ENCODE results near the gene PTPRZ1.

GRCh38 chr7:121891731-121892130, 18.8 kb downstream of the PTPRZ1 start:
- TF ChIP-seq, protein P1, sequence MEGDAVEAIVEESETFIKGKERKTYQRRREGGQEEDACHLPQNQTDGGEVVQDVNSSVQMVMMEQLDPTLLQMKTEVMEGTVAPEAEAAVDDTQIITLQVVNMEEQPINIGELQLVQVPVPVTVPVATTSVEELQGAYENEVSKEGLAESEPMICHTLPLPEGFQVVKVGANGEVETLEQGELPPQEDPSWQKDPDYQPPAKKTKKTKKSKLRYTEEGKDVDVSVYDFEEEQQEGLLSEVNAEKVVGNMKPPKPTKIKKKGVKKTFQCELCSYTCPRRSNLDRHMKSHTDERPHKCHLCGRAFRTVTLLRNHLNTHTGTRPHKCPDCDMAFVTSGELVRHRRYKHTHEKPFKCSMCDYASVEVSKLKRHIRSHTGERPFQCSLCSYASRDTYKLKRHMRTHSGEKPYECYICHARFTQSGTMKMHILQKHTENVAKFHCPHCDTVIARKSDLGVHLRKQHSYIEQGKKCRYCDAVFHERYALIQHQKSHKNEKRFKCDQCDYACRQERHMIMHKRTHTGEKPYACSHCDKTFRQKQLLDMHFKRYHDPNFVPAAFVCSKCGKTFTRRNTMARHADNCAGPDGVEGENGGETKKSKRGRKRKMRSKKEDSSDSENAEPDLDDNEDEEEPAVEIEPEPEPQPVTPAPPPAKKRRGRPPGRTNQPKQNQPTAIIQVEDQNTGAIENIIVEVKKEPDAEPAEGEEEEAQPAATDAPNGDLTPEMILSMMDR (conservative IDR thresholded peaks at IDR 0.05; ENCODE audit: low read depth, low read length) = no peak
- no peak for TF ChIP-seq EZH2phosphoT487 (IDR thresholded peaks at IDR 0.05; ENCODE audit: borderline replicate concordance, low read length)
- no peak for TF ChIP-seq EZH2 (IDR thresholded peaks at IDR 0.05; ENCODE audit: low read length, unreplicated experiment)
